GM18517 (cell line): Measurements from ENCODE around the gene PCLAF.
"Not testable (repeated sequence)": the region's sequence is repeated elsewhere in the genome, so short reads cannot be mapped to it uniquely, and the experiment has no call there.

Experiments
- ATAC-seq: cut with Tn5 transposase; IDR thresholded peaks from one replicate; pipeline ENCODE4 v1.9.1; 2021; ENCODE audit warnings: mild to moderate bottlenecking, moderate library complexity; ENCODE audit not compliant: unreplicated experiment

PCLAF gene, protein sequence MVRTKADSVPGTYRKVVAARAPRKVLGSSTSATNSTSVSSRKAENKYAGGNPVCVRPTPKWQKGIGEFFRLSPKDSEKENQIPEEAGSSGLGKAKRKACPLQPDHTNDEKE

DNA sequence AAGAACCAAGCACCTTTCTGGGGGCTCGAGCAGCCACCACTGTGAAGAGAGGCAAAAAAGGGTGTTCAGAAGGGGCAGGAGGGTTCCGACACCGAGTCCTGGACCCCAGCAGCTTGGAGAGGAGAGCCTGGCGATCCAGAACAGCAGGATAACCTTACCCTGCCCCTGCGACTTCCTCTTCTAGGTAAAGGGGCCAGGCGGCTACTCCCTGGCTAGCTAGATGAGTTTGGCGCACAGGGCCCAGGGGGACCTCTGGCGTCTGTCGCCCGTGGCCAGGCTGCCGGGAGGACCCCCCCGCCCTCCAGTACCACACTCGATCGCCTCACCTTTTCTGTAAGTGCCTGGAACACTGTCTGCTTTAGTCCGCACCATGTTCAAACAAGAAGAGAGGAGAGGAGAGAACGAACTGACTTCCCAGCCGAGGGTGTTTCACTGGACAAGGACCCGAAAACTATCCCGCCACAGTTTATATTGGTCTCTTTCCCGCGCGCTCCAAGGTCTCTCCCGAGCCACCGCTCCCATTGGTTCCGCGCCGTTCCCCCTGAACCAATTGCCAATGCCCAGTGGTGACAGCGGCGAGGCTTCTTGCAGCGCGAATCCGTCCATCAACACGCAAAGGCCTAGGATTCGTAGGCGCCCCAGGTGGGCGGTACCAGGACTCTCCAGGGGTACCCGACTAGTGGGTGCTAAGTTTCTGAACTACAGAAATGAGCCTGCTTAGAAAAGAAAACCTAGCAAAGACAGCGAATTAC lies at the start of gene PCLAF:
PCLAF (minus strand) TSS at position 442 of the 752 bp plus-strand sequence; CDS start at position 372, 70 bp downstream.
- ATAC-seq, result peak; percentile 89

DNA sequence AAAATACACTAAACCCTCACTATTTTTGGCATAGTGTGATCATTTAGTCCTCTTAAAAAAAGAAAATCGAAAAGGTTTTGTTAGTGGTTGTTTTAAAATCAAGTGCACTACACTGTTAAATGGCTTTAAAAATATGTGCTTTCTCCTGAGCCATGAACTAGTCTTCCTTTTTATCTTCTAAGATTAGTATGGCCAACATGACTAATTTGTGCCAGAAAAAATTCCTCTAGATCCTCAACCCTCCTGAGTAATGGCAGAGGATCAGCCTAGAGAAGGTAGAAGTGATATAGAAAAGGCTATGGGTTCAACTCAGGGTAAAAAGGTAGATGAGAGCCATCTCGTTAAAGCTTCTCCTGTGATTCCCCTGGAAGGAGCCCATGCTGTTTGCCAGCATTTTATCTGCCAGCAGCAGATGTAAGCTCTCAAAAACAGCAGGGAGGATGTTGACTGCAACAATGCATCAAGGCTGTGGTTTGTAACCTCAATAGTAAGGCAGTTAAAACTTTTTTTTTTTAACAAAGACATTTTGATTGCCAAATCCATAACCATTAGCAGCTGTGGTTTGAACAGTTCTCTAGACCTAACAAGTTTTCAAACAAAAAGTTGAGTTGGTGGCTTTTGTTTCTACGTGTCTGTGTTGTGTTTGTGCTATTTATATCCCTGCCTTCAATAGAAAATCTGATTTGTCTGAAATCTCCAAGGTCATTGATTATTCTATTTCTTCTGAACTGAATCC lies 48.9 kb upstream of the PCLAF start:
- ATAC-seq, result no peak

DNA sequence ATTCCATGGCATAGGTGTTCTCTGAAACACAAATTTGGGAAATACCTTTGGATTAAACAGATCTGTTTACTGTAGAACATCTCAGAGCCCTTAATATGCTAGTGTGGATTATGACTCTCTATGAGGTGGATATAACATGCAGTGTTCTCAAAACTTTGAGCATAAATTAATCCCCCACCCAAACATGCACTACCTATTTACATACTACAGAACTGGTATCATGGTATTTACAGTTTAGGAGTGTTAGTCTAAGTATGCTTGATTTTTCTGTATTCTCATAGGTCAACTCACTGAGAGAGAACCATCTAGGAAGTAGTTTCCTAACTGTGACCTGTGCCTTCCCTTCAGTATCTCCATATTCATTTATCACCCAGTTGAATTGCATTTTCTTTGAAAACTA lies 48.2 kb upstream of the PCLAF start:
- ATAC-seq, result no peak

DNA sequence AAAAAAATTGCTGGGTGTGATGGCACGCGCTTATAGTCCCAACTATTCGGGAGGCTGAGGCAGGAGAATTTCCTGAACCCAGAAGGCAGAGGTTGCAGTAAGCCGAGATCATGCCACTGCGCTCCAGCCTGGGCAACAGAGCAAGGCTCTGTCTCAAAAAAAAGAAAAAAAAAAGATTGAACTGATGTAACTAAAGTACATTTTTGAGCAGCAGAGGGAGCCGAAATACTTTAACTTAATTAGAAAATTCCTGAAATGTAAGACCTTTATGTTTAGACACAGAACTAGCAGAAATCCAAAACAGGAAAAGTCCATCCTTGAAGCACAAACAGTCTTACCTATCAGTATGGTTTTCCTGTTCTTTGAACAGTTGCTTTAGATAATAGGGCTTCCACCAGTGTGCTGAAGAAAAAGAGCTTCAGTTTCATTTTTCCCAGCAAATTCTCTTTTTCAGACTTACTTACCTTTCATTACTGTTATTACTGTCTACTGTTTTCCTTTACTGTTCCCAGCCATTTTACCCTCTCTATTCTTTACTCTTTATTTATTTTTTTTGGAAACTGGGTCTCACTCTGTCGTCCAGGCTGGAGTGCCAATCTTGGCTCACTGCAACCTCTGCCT lies 45.7 kb upstream of the PCLAF start:
- ATAC-seq, result no peak

DNA sequence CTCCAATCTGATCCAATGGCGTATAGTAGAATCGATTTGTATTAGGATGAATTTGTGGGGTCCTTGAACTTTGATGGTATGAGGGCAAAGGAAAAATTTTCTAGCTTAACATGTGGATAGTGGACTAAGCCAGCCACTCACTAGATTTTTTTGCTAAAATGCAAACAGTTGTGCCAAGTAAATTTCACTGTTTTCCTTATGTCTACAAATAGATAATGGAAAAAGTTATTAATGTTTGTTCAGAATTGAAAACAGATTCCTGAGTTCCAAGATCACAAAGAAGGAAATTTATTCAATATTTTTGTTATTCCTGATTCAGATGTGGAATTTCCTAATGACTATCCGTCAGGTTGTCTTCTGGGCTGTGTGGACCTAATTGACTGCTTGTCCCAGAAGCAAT lies 44.0 kb upstream of the PCLAF start:
- no peak for ATAC-seq

DNA sequence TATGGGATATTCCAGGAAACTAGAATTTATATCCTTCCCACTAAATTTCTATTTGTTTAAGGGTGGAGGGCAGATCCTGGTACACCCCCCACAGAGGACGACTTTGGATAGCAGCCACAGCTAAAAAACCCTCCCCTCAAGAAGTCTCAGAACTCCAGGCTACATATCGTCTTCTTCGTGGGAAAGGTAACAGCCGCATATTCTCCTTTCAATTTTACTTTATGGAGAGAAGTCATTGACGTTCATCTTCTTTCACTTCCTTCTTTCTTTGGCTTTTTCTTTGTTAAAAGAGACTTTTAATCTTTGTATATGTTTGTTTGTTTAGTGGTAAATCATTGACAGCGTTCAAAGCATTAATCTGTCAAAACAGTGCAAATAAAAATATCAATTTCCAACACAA lies 42.7 kb upstream of the PCLAF start:
- ATAC-seq, result peak; percentile 49

DNA sequence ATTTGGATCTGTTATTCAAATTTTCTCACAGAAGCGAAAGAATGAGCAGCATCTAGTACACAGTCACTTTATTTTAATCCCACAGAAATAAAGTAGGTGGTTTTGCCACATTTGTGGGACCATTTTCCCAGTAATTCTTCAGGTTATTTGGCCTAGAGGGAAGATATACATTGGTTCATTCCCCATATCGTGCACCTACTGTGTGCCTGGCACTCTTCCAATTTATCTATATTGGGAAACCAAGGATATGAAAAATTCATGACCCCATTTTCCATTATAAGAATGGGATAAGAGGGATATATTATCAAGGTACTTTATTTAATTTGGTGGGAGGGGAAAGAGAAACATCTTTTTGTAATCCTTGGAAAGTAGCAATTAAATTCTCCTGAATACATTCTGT lies 41.5 kb upstream of the PCLAF start:
- no peak for ATAC-seq

DNA sequence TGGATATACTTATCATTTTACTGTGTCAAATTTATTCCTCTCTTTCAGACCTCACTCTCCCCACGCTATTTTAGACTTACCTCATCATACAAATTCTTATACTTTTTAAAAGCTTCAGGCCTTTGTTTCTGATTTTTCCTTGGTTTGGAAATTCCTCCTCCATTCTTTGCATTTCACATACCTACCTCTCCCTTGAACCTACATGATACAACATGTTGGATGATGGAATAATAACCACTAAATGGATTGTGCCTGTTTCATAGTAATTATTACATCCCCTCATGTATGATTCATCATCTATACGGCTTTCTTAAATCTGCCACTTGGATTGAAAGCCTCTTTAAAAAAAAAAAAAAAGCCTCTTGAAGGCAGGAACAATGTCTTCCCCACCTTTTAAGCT lies 31.0 kb upstream of the PCLAF start:
- ATAC-seq, result no peak

DNA sequence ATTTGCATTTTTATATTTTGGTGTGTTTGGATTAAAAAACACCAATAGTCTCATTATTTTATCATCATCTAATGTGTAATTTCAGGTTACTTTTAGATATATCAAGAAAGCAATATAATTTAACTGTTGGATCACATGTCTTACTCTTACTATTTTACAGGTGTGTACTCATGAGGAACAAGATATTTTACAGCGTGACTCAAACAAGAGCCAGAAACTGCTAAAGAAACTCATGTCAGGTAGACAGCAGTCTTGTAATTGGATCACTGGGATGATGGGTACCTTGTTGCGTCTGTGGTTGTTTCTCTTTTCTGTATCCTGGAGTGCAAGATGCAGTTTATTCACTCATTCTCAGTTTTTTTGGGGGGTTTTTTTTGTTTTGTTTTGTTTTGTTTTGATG lies 19.3 kb upstream of the PCLAF start:
- no peak for ATAC-seq

DNA sequence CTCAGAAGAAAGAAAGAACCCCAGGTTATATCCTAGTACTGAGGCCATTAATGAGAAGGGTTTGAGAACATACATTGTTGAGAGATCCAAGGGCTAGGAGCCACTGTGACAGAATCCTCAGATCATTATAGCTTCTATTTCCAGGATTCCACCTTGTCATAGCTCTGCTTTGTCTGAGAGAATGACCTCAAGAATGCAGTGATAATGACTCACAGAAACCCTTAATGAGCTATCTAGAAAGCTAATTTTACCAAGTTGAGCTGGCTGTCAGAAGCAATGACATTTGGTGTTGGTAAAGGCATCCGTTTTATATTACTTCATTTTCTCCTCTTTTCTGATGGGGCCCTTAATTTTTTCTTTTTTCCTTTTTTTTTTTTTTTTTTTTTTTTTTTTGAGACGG lies 17.3 kb upstream of the PCLAF start:
- ATAC-seq, result no peak

DNA sequence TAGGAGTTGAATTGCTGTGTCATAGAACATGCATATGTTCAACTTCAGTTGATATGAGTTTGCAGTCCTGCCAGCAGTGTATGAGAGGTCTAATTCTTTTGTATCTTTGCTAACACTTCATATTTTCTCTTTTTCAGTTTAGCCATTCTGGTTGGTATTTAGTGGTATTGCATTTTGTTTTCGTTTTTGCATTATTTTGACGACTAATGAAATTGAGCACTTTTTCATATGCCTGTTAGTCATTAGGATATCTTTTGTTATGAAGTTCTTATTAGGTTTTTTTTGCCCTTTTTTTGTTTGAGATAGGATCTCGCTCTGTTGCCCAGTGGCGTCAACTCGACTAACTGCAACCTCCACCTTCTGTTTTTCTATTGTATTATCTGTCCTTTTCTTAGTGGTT lies 15.5 kb upstream of the PCLAF start:
- no peak for ATAC-seq

DNA sequence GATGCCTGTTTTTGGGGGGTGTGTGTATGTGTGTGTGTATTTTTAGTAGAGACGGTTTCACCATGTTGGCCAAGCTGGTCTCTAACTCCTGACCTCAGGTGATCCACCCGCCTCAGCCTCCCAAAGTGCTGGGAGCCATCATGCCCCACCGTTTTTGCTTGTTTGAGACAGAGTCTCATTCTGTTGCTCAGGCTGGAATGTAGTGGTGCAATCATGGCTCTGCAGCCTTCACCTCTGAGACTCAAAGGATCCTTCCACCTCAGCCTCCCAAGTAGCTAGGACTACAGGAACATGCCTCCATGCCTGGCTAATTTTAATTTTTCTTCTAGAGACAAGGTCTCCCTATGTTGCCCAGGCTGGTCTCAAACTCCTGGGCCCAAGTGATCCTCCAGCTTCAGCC lies 11.2 kb upstream of the PCLAF start:
- not testable (repeated sequence) for ATAC-seq

DNA sequence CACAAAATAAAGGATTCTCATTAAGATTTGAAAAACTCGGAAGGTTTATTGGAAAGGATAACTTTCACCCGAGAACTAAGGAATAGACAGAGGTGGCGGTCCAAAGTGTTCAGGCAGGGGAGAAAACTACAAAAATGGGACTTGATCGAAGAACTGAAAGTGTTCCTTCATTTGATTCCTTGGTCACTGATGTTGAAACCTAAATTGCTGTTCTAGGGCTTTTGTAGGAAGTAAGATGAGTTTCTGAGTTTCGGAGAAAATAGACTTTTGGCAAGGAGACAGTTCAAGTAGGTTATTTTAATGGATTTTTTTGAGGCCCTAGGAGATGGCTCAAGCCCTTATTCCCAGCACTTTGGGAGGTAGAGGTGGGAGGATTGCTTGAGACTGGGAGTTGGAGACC lies 7.8 kb upstream of the PCLAF start:
- ATAC-seq, result no peak

DNA sequence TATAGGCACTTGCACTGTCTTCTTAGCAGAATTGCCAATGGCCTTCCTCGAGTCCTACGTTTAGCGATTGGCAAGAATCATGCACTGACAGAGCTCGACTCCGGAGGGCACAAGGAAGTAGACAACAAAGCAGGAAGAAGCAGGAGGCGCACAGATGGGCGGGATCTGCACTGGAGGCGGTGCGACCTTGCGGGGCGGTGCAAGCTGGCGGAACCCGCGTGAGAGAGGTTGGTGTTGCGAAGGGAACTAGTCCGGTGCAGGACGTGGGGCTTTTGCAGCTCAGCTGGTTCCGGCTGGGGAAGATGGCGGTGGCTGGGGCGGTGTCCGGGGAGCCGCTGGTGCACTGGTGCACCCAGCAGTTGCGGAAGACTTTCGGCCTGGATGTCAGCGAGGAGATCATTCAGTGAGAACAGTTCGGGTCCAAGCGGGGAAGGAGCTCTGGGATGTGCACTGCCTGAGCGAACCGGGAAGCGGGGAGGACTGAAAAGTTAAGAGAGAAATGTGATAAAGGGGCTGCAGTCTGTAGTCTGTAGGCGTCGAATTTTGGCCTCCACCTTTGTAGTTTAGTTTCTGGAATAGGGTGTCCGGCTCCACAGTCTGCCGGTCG lies 6.4 kb upstream of the PCLAF start, which contains the start of gene TRIP4:
TRIP4 (plus strand) TSS at position 275 of the 607 bp plus-strand sequence; CDS start at position 303, 28 bp downstream.
- peak; percentile 94 for ATAC-seq

DNA sequence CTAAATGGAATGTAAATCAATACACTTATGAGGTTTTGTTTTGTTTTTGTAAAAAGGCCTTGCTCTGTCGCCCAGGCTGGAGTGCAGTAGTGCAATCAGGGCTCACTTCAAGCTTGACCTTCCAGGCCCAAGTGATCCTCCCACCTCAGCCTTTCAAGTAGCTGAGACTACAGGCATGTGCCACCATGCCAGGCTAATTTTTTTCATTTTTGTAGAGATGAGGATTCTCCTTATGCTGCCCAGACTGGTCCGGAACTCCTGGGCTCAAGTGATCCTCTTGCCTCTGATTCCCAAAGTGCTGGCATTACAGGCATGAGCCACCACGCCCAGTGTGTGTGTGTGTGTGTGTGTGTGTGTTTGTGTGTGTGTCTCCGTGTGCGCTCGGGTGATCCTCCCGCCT lies 5.0 kb upstream of the PCLAF start:
- ATAC-seq, result no peak

DNA sequence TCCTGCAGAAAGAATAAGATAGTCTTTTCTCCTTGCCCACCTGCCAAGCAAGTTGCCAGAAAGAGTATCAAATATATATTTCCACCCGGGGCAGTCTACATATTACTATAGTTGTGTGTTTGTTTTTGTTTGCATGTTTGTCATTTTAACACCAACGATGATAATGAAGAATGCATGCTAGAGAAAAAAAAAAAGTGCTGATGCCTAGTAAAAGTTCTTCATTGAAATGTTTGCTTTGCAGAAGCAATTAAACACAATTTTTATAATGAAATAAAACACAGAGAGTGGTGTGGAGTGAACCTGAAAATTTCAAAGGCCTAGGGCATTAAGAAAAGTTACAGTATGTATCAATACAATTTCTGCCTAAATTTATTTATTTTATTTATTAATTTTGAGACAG lies 2.5 kb upstream of the PCLAF start:
- no peak for ATAC-seq

DNA sequence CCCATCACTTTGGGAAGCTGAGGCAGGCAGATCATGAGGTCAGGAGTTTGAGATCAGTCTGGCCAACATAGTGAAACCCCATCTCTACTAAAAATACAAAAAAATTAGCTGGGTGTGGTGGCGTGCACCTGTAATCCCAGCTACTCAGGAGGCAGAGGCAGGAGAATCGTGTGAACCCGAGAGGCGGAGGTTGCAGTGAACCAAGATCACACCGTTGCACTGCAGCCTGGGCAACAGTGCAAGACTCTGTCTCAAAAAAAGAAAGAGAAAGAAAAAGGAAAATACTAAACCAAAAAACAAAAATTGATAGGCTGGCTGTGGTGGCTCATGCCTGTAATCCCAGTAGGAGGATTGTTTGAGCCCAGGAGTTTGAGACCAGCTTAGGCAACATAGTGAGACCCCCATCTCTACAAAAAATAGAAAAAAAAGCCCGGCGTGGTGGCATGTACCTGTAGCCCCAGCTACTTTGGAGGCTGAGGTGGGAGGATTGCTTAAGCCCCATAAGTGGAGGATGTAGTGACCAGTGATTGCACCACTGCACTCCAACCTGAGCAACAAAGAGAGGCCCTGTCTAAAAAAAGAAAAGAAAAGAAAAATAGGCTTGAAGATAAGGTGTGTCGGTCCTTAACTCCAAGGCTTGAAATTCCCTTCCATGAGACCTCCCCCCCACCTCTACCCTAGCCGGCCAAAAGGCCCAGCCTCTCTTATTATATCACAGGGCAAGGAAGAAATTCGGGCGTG lies 941 bp downstream of the PCLAF start:
- ATAC-seq, result not testable (repeated sequence)

DNA sequence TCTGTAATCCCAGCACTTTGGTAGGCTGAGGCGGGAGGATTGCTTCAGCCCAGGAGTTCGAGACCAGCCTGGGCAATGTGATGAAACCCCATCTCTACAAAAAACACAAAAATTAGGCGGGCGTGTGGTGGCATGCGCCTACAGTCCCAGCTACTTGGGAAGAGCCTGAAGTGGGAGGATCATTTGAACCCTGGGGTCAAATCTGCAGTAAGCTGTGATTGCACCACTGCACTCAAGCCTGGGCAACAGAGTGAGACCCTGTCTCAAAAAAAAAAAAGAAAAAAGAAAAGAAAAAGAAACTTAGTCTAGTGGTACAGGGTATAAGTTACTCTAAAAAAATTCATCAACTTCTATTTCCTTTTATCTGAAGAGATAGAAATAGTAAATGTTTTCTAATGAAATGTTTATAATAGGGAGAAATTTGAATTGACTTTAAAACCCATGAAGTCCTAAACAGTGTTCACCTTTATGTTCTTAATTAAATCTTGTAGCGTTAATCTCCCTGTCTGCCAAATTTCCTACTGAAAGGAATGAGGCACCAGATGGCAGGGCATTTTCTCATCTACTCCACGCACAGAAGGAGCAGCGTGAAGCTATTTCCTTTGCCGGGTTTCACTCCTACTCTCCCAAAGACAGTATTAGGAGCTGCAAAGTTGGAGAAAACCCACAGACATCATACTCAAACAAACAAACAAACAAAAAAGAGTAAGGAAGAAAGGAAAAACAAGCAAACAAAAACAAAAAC lies 1.9 kb downstream of the PCLAF start:
- no peak for ATAC-seq

DNA sequence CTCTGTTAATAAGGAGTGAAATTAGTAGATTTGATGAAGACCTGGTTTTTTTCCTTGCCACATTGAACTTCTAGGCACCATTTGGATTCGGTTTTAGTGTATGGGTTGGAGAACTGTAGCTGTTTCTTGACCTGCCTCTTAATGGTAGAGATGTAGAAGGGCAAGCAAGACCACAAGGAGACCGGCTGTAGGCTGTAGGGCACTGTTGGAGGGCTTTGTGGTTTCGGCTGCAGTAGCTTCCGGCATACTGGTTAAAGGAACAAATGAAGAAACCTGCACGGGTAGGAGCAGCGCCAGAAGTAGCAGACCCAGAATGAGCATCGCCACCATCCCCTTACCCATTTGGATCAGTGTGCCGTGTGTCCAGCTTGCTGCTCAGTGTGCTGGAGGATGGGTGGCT lies 7.9 kb downstream of the PCLAF start:
- no peak for ATAC-seq

DNA sequence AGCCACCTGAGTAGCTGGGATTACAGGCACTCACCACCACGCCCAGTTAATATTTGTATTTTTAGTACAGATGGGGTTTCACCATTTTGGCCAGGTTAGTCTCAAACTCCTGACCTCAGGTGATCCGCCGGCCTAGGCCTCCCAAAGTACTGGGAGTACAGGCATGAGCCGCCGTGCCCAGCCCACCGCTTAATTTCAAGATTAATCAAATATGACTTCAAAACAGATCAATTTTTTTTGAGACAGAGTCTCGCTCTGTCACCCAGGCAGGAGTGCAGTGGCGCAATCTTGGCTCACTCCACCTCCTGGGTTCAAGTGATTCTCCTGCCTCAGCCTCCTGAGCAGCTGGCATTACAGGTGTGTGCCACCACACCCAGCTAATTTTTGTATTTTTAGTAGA lies 9.9 kb downstream of the PCLAF start:
- not testable (repeated sequence) for ATAC-seq
